CD4-positive, alpha-beta memory T cell (primary cell): ENCODE data around the gene MRPS26. TPM values are rescaled to one million over a fixed set of nuclear protein-coding genes. Genes with fewer than 3 reads are reported as not detected.
A peak's percentile ranks its signal among the peaks of the same experiment; 100 is the strongest.

Experiments used
- CTCF ChIA-PET: fragments of 350-600 bp; sonication (Branson Sonifier 250); formaldehyde crosslinking; loops from one replicate; lab custom pipeline; 2021; ENCODE audit warnings: inconsistent platforms; ENCODE audit not compliant: partially characterized antibody; lab: Charles Lee
- POLR2A ChIA-PET: fragments of 350-600 bp; sonication (Branson Sonifier 250); formaldehyde crosslinking; loops from one replicate; lab custom pipeline; 2021; ENCODE audit not compliant: partially characterized antibody; lab: Charles Lee
- DNase-seq, 5 donors: peaks; one replicate each; pipeline versions ENCODE4 v3.0.0 to v3.0.0-alpha.2; 2020 to 2022; ENCODE audit warnings: mixed read lengths in 1 of 5
- H3K27ac ChIP-seq: one replicate; pipeline ENCODE4 v1.7.0; 2013; ENCODE audit warnings: low read depth, low read length
- H3K27me3 ChIP-seq: 2 replicates; pipeline ENCODE4 v1.7.0; 2013; ENCODE audit warnings: mild to moderate bottlenecking, low read length, moderate library complexity; ENCODE audit not compliant: insufficient read depth
- H3K36me3 ChIP-seq: 2 replicates; pipeline ENCODE4 v1.7.0; 2013; ENCODE audit warnings: mild to moderate bottlenecking, low read length, moderate library complexity; ENCODE audit not compliant: insufficient read depth
- H3K4me1 ChIP-seq: 2 replicates; pipeline ENCODE4 v1.7.0; 2013; ENCODE audit warnings: mild to moderate bottlenecking, low read length, moderate library complexity; ENCODE audit not compliant: insufficient read depth
- H3K4me3 ChIP-seq, 2 donors: one replicate each; pipeline ENCODE4 v1.7.0; 2013; ENCODE audit warnings: low read length in 2 of 2, mild to moderate bottlenecking in 1 of 2
- H3K9me3 ChIP-seq, 2 donors: one replicate each; pipeline ENCODE4 v1.7.0; 2013; ENCODE audit warnings: low read length in 2 of 2, control low read depth in 1 of 2; ENCODE audit not compliant: control insufficient read depth in 1 of 2
- H3K27ac Mint-ChIP-seq, 7 donors: one replicate each; pipeline ENCODE4 v1.8.0; 2020 to 2021; ENCODE audit warnings: mixed read lengths in 7 of 7, mild to moderate bottlenecking in 6 of 7, inconsistent platforms in 3 of 7, moderate library complexity in 3 of 7
- H3K27me3 Mint-ChIP-seq, 2 donors: one replicate each; pipeline ENCODE4 v1.8.0; 2020 to 2021; ENCODE audit warnings: mixed read lengths in 2 of 2
- H3K36me3 Mint-ChIP-seq, 2 donors: one replicate each; pipeline ENCODE4 v1.8.0; 2020 to 2021; ENCODE audit warnings: mixed read lengths in 2 of 2, inconsistent platforms in 1 of 2, mild to moderate bottlenecking in 1 of 2
- H3K4me1 Mint-ChIP-seq, 4 donors: one replicate each; pipeline ENCODE4 v1.8.0; 2020 to 2021; ENCODE audit warnings: mixed read lengths in 4 of 4, mild to moderate bottlenecking in 1 of 4
- H3K4me3 Mint-ChIP-seq, 8 donors: one replicate each; pipeline ENCODE4 v1.8.0; 2020 to 2021; ENCODE audit warnings: mixed read lengths in 8 of 8, mild to moderate bottlenecking in 7 of 8, moderate library complexity in 6 of 8, inconsistent platforms in 3 of 8
- H3K9me3 Mint-ChIP-seq, 8 donors: one replicate each; pipeline ENCODE4 v1.8.0; 2020 to 2021; ENCODE audit warnings: mixed read lengths in 8 of 8, mild to moderate bottlenecking in 5 of 8, inconsistent platforms in 3 of 8, moderate library complexity in 1 of 8
- intact Hi-C: fragments of 100-400 bp; cut with micrococcal nuclease; formaldehyde crosslinking; loops from one replicate; pipeline ENCODE4 v1.15.1; 2023
- polyA plus RNA-seq, 2 donors: library from polyadenylated mRNA; unstranded; fragments of 300-500 nt; fragmentation: Illumina TruSeq; gene quantifications; one replicate each; pipeline ENCODE4 v1.2.3, GENCODE V29; 2021
- total RNA-seq, 2 experiments: library from RNA; stranded (reverse); gene quantifications; one replicate each; pipeline ENCODE4 v1.2.3, GENCODE V29; 2021

MRPS26 gene
- total and polyA plus RNA-seq, 4 experiments from 2014 or later = 31.6 to 66.4 (median 48.1) TPM

DNA sequence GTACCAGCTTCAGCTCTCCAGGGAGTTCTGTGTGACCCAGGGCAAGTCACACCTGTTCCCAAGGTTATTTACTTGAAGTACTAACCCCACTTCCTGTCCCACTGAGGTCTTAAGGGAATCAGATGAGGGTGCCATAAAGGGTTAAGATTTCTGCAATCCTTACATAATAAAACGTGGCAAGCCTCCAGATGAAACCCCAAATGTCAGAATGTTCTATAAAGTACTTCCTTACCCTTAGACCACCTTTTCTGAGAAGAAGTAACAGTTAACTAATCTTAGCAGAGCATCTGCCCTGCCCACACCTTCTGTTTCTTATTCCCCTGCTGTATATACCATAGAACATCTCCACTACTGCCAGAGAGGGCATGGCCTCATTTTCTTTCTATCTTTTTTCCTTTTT lies 44.7 kb downstream of the MRPS26 start:
- Mint-ChIP-seq H3K27ac (peak overlapping the region in 2 of 7 donors; percentile 67 to 72), H3K4me1 (peaks cover 9 to 26% (median 12%) of the 10 kb centered on the region in 4 donors), H3K27me3 (peaks cover 4 to 21% of the 10 kb centered on the region in 2 donors), H3K4me3 (peak overlapping the region in 1 of 8 donors; percentile 51), H3K36me3 (no peaks in the 10 kb centered on the region), H3K9me3 (peaks cover 0 to 2% (median 0%) of the 10 kb centered on the region in 8 donors)
- no peak overlapping the region for H3K27ac ChIP-seq
- intact Hi-C loops = no loop called here
- POLR2A ChIA-PET = no interaction called here
- H3K4me3 ChIP-seq = no peak overlapping the region
- no peak for DNase-seq
- H3K27me3 ChIP-seq = peaks cover 6% of the 10 kb centered on the region
- H3K36me3 ChIP-seq = no peaks in the 10 kb centered on the region
- H3K4me1 ChIP-seq = peaks cover 16% of the 10 kb centered on the region
- CTCF ChIA-PET = no interaction called here
- H3K9me3 ChIP-seq = no peaks in the 10 kb centered on the region

DNA sequence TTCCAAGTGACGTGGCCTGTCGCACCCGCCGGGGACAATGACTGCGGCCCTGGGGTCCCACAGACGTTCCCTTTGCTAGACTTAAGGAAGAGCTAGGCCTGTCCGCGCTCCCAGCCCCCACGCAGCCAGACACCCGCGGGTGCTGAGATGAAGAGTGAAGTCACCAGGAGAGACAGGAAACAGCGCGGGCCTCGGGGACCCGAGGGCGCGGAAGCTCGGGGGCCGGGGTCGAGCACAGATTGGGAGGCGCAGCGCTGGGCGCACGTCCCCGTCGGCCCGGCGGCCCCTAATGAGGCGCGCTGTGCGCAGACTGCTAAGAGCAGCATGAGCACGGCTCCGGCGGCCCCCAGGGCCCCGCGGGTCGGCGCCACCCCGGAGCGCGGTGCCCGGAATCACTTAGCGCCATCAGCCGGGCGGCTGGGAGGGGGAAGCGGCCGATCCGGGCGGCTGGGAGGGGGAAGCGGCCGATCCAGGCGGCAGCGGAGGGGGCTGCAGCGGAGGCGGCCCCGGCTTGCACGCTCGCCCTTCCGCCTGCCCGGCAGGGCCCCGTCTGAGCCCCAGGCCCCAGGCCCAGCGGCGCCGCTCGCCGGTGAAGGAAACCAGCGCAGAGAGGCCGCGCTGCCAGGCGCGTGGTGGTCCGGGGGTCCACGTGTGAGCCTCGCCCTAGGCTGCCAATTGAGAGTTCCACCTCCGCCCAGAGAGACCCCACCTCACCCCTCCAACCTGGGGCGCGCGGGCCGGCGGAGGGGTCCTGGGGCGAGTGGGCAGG lies 46.9 kb downstream of the MRPS26 start:
- H3K27ac ChIP-seq = peak overlapping the region; percentile 39
- peaks cover 16% of the 10 kb centered on the region for H3K4me1 ChIP-seq
- CTCF ChIA-PET = interaction anchor here (0.7 to 1.2 kb wide), 4 partner anchors 15 to 405 kb away, joined by 3 to 4 read pairs (median 3); no protein-coding TSS in a partner anchor
- Mint-ChIP-seq H3K4me3 (peak overlapping the region; percentile 86 to 93 (median 91)), H3K27me3 (peaks cover 4 to 21% of the 10 kb centered on the region in 2 donors), H3K4me1 (peaks cover 9 to 26% (median 12%) of the 10 kb centered on the region in 4 donors), H3K27ac (peak overlapping the region; percentile 88 to 98 (median 94)), H3K36me3 (no peaks in the 10 kb centered on the region), H3K9me3 (peaks cover 0 to 2% (median 0%) of the 10 kb centered on the region in 8 donors)
- DNase-seq = peak; percentile 26 to 54 (median 40)
- H3K9me3 ChIP-seq = no peaks in the 10 kb centered on the region
- POLR2A ChIA-PET = interaction anchor here (0.7 to 3.5 kb wide), 15 partner anchors 9 to 132 kb away, joined by 3 to 22 read pairs (median 6); partner anchors contain the start of genes FASTKD5, ITPA, OXT and UBOX5
- intact Hi-C loops = loop anchor here (2.0 kb wide), 2 partner anchors 20 to 22 kb away; no protein-coding TSS in a partner anchor
- H3K36me3 ChIP-seq = no peaks in the 10 kb centered on the region
- H3K4me3 ChIP-seq = no peak overlapping the region
- peaks cover 6% of the 10 kb centered on the region for H3K27me3 ChIP-seq

DNA sequence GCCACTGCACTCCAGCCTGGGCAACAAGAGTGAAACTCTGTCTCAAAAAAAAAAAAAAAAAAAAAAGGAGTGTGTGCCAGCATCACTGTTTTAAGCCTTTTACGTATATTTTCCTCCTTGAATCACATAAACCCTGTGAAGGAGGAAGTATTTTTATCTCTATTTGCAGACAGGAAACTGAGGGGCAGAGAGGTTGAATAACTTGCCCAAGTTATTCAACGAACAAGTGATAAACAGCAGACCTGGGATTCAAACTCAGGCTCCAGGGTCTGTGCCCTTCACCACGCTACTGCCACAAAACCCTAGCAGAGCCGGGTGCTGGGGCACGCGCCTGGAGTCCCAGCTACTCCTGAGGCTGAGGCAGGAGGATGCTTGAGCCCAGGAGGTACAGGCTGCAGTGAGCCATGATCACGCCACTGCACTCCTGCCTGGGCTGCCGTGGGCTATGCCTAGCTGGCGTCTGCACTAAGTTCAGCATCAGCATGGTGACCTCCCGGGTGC lies 48.1 kb downstream of the MRPS26 start:
- no peak overlapping the region for H3K4me3 ChIP-seq
- ChIA-PET POLR2A (interaction anchor here (0.7 to 3.5 kb wide), 9 partner anchors 8 to 131 kb away, joined by 3 to 22 read pairs (median 6); partner anchors contain the start of genes FASTKD5, ITPA, OXT and UBOX5), CTCF (interaction anchor here (0.9 kb wide), 1 partner anchor 40 kb away, joined by 3 read pairs; no protein-coding TSS in a partner anchor)
- Mint-ChIP-seq H3K27ac (peak overlapping the region; percentile 70 to 97 (median 88)), H3K4me3 (peak overlapping the region in 7 of 8 donors; percentile 31 to 81 (median 69)), H3K4me1 (peaks cover 9 to 26% (median 12%) of the 10 kb centered on the region in 4 donors), H3K27me3 (peaks cover 4 to 17% of the 10 kb centered on the region in 2 donors), H3K9me3 (no peaks in the 10 kb centered on the region), H3K36me3 (no peaks in the 10 kb centered on the region)
- peaks cover 6% of the 10 kb centered on the region for H3K27me3 ChIP-seq
- DNase-seq = peak; percentile 31 to 63 (median 47)
- H3K9me3 ChIP-seq = no peaks in the 10 kb centered on the region
- H3K4me1 ChIP-seq = peaks cover 16% of the 10 kb centered on the region
- intact Hi-C loops = loop anchor here (2.0 kb wide), 2 partner anchors 21 kb away; no protein-coding TSS in a partner anchor
- no peaks in the 10 kb centered on the region for H3K36me3 ChIP-seq
- H3K27ac ChIP-seq = peak overlapping the region; percentile 25

DNA sequence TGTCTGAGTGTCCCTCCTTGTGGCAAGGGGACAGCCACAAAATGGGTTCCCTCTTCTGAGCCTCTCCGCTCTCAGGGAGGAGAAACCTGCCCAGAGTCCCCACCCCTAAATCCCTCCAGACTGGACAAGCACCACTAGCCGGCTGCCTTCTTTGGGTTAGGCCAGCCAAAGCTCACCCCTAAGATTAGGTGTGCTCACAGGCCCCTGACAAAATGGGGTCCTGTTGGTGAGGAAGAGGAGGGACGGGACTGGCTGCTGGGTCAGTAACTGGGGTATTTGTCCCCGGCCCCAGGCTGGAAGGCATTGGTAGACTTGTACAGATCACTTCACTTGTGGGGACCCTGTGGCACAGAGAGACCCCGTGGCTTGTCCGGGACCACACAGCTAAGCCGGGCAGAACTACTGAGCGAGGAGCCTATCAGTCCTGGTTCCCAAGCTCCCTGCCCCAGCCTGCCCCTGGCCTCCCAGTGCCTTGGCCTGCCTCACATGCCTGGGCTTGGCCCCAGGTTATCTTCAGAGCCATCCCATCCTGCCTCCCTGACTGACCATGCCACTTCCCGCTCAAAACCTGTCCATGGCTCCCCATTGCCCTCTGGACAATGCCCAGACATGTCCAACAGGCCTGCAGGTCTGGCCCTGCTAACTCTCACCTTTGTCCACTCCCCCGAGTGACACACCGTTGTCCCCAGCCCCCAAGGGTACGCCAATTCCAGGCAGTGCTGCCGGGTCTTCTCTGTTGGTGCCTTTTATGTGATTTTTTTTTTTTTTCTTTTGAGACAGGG lies 49.2 kb downstream of the MRPS26 start:
- Mint-ChIP-seq H3K27ac (peak overlapping the region in 5 of 7 donors; percentile 24 to 77 (median 70)), H3K4me3 (no peak overlapping the region), H3K9me3 (no peaks in the 10 kb centered on the region), H3K4me1 (peaks cover 9 to 26% (median 12%) of the 10 kb centered on the region in 4 donors), H3K27me3 (peaks cover 3 to 14% of the 10 kb centered on the region in 2 donors), H3K36me3 (no peaks in the 10 kb centered on the region)
- ChIA-PET CTCF (interaction anchor here (1.0 kb wide), 1 partner anchor 381 kb away, joined by 4 read pairs; no protein-coding TSS in a partner anchor), POLR2A (interaction anchor here (0.6 to 3.5 kb wide), 4 partner anchors 17 to 48 kb away, joined by 3 to 22 read pairs (median 4); partner anchors contain the start of gene OXT)
- intact Hi-C loops = no loop called here
- H3K27me3 ChIP-seq = peaks cover 6% of the 10 kb centered on the region
- no peak overlapping the region for H3K4me3 ChIP-seq
- DNase-seq = no peak
- H3K4me1 ChIP-seq = peaks cover 16% of the 10 kb centered on the region
- no peak overlapping the region for H3K27ac ChIP-seq
- no peaks in the 10 kb centered on the region for H3K9me3 ChIP-seq
- no peaks in the 10 kb centered on the region for H3K36me3 ChIP-seq

Other genes starting within 250 kb of the MRPS26 start
- gene CPXM1, start 245.4 kb upstream of the MRPS26 start, total RNA-seq = not detected
- not detected for gene CPXM1, start 245.4 kb upstream of the MRPS26 start, polyA plus RNA-seq
- gene C20orf141, start 231.1 kb upstream of the MRPS26 start, total RNA-seq = not detected
- gene C20orf141, start 231.1 kb upstream of the MRPS26 start, polyA plus RNA-seq = not detected
- gene TMEM239, start 229.7 kb upstream of the MRPS26 start, total RNA-seq = not detected
- not detected for gene TMEM239, start 229.7 kb upstream of the MRPS26 start, polyA plus RNA-seq
- gene PCED1A, start 205.4 kb upstream of the MRPS26 start, total RNA-seq = 10 to 100 TPM; 82.8 to 83.1 TPM
- gene PCED1A, start 205.4 kb upstream of the MRPS26 start, polyA plus RNA-seq = 10 to 100 TPM; 17.9 to 18.1 TPM
- 10 to 100 TPM; 57.2 to 61.1 TPM for gene VPS16, start 205.3 kb upstream of the MRPS26 start, total RNA-seq
- 10 to 100 TPM; 38.3 to 44.6 TPM for gene VPS16, start 205.3 kb upstream of the MRPS26 start, polyA plus RNA-seq
- gene PTPRA, start 172.6 kb upstream of the MRPS26 start, total RNA-seq = 10 to 100 TPM; 86.6 to 87.8 TPM
- gene PTPRA, start 172.6 kb upstream of the MRPS26 start, polyA plus RNA-seq = 10 to 100 TPM; 24.8 to 42.7 TPM
- 1 to 10 TPM; 1.2 to 1.9 TPM for gene GNRH2, start 2.4 kb upstream of the MRPS26 start, total RNA-seq
- gene GNRH2, start 2.4 kb upstream of the MRPS26 start, polyA plus RNA-seq = not detected
- 1 to 10 TPM in 1 of 2 experiments, not detected in 1; 1.5 TPM for gene OXT, start 25.6 kb downstream of the MRPS26 start, total RNA-seq
- gene OXT, start 25.6 kb downstream of the MRPS26 start, polyA plus RNA-seq = under 1 TPM in 1 of 2 donors, not detected in 1; 1.00 TPM
- not detected for gene AVP, start 38.7 kb downstream of the MRPS26 start, total RNA-seq
- not detected for gene AVP, start 38.7 kb downstream of the MRPS26 start, polyA plus RNA-seq
- gene FASTKD5, start 113.8 kb downstream of the MRPS26 start, total RNA-seq = 10 to 100 TPM; 26.2 to 26.6 TPM
- gene FASTKD5, start 113.8 kb downstream of the MRPS26 start, polyA plus RNA-seq = 10 to 100 TPM; 18.5 to 22.3 TPM
- gene UBOX5, start 113.8 kb downstream of the MRPS26 start, total RNA-seq = 10 to 100 TPM; 10.8 to 11.5 TPM
- gene UBOX5, start 113.8 kb downstream of the MRPS26 start, polyA plus RNA-seq = 1 to 10 TPM; 3.6 to 8.0 TPM
- gene LZTS3, start 127.5 kb downstream of the MRPS26 start, total RNA-seq = 1 to 10 TPM; 7.0 to 7.9 TPM
- under 1 TPM; 0.78 to 0.86 TPM for gene LZTS3, start 127.5 kb downstream of the MRPS26 start, polyA plus RNA-seq
- 10 to 100 TPM; 55.6 to 61.0 TPM for gene DDRGK1, start 158.6 kb downstream of the MRPS26 start, total RNA-seq
- 10 to 100 TPM; 35.2 to 53.6 TPM for gene DDRGK1, start 158.6 kb downstream of the MRPS26 start, polyA plus RNA-seq
- 10 to 100 TPM; 46.7 to 46.8 TPM for gene ITPA, start 163.4 kb downstream of the MRPS26 start, total RNA-seq
- 10 to 100 TPM; 48.1 to 75.9 TPM for gene ITPA, start 163.4 kb downstream of the MRPS26 start, polyA plus RNA-seq
- under 1 TPM; 0.35 to 0.83 TPM for gene SLC4A11, start 193.1 kb downstream of the MRPS26 start, total RNA-seq
- under 1 TPM in 1 of 2 donors, not detected in 1; 0.37 TPM for gene SLC4A11, start 193.1 kb downstream of the MRPS26 start, polyA plus RNA-seq